ENCODE results near the gene HTR1E. TPM values are rescaled to one million over a fixed set of nuclear protein-coding genes. Genes with fewer than 3 reads are reported as not detected.

The HTR1E gene, protein sequence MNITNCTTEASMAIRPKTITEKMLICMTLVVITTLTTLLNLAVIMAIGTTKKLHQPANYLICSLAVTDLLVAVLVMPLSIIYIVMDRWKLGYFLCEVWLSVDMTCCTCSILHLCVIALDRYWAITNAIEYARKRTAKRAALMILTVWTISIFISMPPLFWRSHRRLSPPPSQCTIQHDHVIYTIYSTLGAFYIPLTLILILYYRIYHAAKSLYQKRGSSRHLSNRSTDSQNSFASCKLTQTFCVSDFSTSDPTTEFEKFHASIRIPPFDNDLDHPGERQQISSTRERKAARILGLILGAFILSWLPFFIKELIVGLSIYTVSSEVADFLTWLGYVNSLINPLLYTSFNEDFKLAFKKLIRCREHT
- not detected in 2 replicates for total RNA-seq

GRCh38 chr6:86937219-86938079 lies at the start of gene HTR1E:
Gene HTR1E, plus strand, starts transcription at chr6:86937528. Its CDS starts 77,807 bp downstream, at chr6:87015335.

Other genes with a start within 250 kb of the HTR1E start
- gene CGA, start 157.6 kb downstream of the HTR1E start, total RNA-seq: not detected in 2 replicates
- 5.2 and 10.6 TPM in 2 replicates for gene ZNF292, start 218.0 kb downstream of the HTR1E start, total RNA-seq